ENCODE data around the gene ERBB2.
"Not testable (repeated sequence)": the region's sequence is repeated elsewhere in the genome, so short reads cannot be mapped to it uniquely, and the experiment has no call there.

Gene ERBB2

GRCh38 chr17:39717660-39718059, 17.8 kb downstream of the ERBB2 start:
- Histone ChIP-seq H3K9ac (ENCODE audit: insufficient read length) (no peak overlapping the region), H3K9me3 (ENCODE audit: low read depth, low read length) (no peaks in the 10 kb centered on the region), H3K27ac (no peak overlapping the region), H3K4me3 (no peak overlapping the region), H3K36me3 (ENCODE audit: insufficient read depth, low read length) (no peaks in the 10 kb centered on the region)
- no peak for DNase-seq (ENCODE audit: low read depth, low spot score)
- no peak for TF ChIP-seq FOXP2 (optimal IDR thresholded peaks at IDR 0.05; ENCODE audit: control extremely low read depth, extremely low read length, insufficient read depth)
- no peak for TF ChIP-seq POLR2AphosphoS5 (IDR thresholded peaks at IDR 0.05; ENCODE audit: borderline replicate concordance, low read depth, low read length)
- no peak for TF ChIP-seq EZH2 (IDR thresholded peaks at IDR 0.05)

- Histone ChIP-seq H3K9me3 (ENCODE audit: low read depth, low read length) (no peaks in the 10 kb centered on the region), H3K36me3 (ENCODE audit: insufficient read depth, low read length) (no peaks in the 10 kb centered on the region), H3K9ac (ENCODE audit: insufficient read length) (no peak overlapping the region), H3K27ac (no peak overlapping the region), H3K4me3 (no peak overlapping the region)
- no peak for DNase-seq (ENCODE audit: low read depth, low spot score)
- no peak for TF ChIP-seq POLR2AphosphoS5 (IDR thresholded peaks at IDR 0.05; ENCODE audit: borderline replicate concordance, low read depth, low read length)
These were observed 19.9 kb downstream of the ERBB2 start for GRCh38 chr17:39719563-39720355.

- no peaks in the 10 kb centered on the region; the same call in 1 of the 2 replicates for H3K36me3 ChIP-seq (ENCODE audit: insufficient read depth, low read length)
- TF ChIP-seq EZH2 (IDR thresholded peaks at IDR 0.05) (no peak), POLR2AphosphoS5 (IDR thresholded peaks at IDR 0.05; ENCODE audit: borderline replicate concordance, low read depth, low read length) (no peak), FOXP2 (optimal IDR thresholded peaks at IDR 0.05; ENCODE audit: control extremely low read depth, extremely low read length, insufficient read depth) (no peak)
- no peak overlapping the region for H3K27ac ChIP-seq
- no peaks in the 10 kb centered on the region for H3K9me3 ChIP-seq (ENCODE audit: low read depth, low read length)
- no peak overlapping the region for H3K4me3 ChIP-seq
- no peak for DNase-seq (ENCODE audit: low read depth, low spot score)
- H3K9ac ChIP-seq (ENCODE audit: insufficient read length): no peak overlapping the region
These were observed 22.2 kb downstream of the ERBB2 start for GRCh38 chr17:39722104-39722503.

- TF ChIP-seq POLR2AphosphoS5 (IDR thresholded peaks at IDR 0.05; ENCODE audit: borderline replicate concordance, low read depth, low read length) (no peak), FOXP2 (optimal IDR thresholded peaks at IDR 0.05; ENCODE audit: control extremely low read depth, extremely low read length, insufficient read depth) (no peak), EZH2 (IDR thresholded peaks at IDR 0.05) (no peak)
- Histone ChIP-seq H3K27ac (no peak overlapping the region), H3K9ac (ENCODE audit: insufficient read length) (no peak overlapping the region), H3K36me3 (ENCODE audit: insufficient read depth, low read length) (no peaks in the 10 kb centered on the region; the same call in 1 of the 2 replicates), H3K4me3 (no peak overlapping the region), H3K9me3 (ENCODE audit: low read depth, low read length) (no peaks in the 10 kb centered on the region)
- no peak for DNase-seq (ENCODE audit: low read depth, low spot score)
These were observed 23.3 kb downstream of the ERBB2 start for GRCh38 chr17:39722965-39723848.

- no peak overlapping the region for H3K4me3 ChIP-seq
- TF ChIP-seq POLR2AphosphoS5 (IDR thresholded peaks at IDR 0.05; ENCODE audit: borderline replicate concordance, low read depth, low read length) (no peak), EZH2 (IDR thresholded peaks at IDR 0.05) (no peak), FOXP2 (optimal IDR thresholded peaks at IDR 0.05; ENCODE audit: control extremely low read depth, extremely low read length, insufficient read depth) (no peak)
- no peaks in the 10 kb centered on the region; the same call in 1 of the 2 replicates for H3K36me3 ChIP-seq (ENCODE audit: insufficient read depth, low read length)
These were observed 24.9 kb downstream of the ERBB2 start for GRCh38 chr17:39724731-39725130.

GRCh38 chr17:39725923-39726322, 26.1 kb downstream of the ERBB2 start:
- not testable (repeated sequence) for H3K9ac ChIP-seq (ENCODE audit: insufficient read length); H3K27ac ChIP-seq; H3K4me3 ChIP-seq; H3K9me3 ChIP-seq (ENCODE audit: low read depth, low read length); H3K36me3 ChIP-seq (ENCODE audit: insufficient read depth, low read length); DNase-seq (ENCODE audit: low read depth, low spot score)

More at GRCh38 chr17:39724731-39725130, 24.9 kb downstream of the ERBB2 start:
- Histone ChIP-seq H3K9me3 (ENCODE audit: low read depth, low read length) (no peaks in the 10 kb centered on the region), H3K9ac (ENCODE audit: insufficient read length) (no peak overlapping the region), H3K27ac (no peak overlapping the region)
- DNase-seq (ENCODE audit: low read depth, low spot score): no peak

GRCh38 chr17:39726617-39727016, 26.8 kb downstream of the ERBB2 start:
- no peak overlapping the region for H3K4me3 ChIP-seq
- no peak overlapping the region for H3K9ac ChIP-seq (ENCODE audit: insufficient read length)
- TF ChIP-seq EZH2 (IDR thresholded peaks at IDR 0.05): no peak
- TF ChIP-seq POLR2AphosphoS5 (IDR thresholded peaks at IDR 0.05; ENCODE audit: borderline replicate concordance, low read depth, low read length): no peak
- no peak for TF ChIP-seq FOXP2 (optimal IDR thresholded peaks at IDR 0.05; ENCODE audit: control extremely low read depth, extremely low read length, insufficient read depth)
- H3K27ac ChIP-seq: no peak overlapping the region
- no peaks in the 10 kb centered on the region; the same call in 1 of the 2 replicates for H3K36me3 ChIP-seq (ENCODE audit: insufficient read depth, low read length)
- no peaks in the 10 kb centered on the region for H3K9me3 ChIP-seq (ENCODE audit: low read depth, low read length)
- no peak for DNase-seq (ENCODE audit: low read depth, low spot score)

GRCh38 chr17:39727556-39727955, 27.7 kb downstream of the ERBB2 start:
- DNase-seq (ENCODE audit: low read depth, low spot score): no peak
- Histone ChIP-seq H3K4me3 (no peak overlapping the region), H3K9me3 (ENCODE audit: low read depth, low read length) (no peaks in the 10 kb centered on the region), H3K27ac (no peak overlapping the region), H3K36me3 (ENCODE audit: insufficient read depth, low read length) (no peaks in the 10 kb centered on the region; the same call in 1 of the 2 replicates), H3K9ac (ENCODE audit: insufficient read length) (no peak overlapping the region)
- no peak for TF ChIP-seq EZH2 (IDR thresholded peaks at IDR 0.05)
- no peak for TF ChIP-seq POLR2AphosphoS5 (IDR thresholded peaks at IDR 0.05; ENCODE audit: borderline replicate concordance, low read depth, low read length)
- TF ChIP-seq FOXP2 (optimal IDR thresholded peaks at IDR 0.05; ENCODE audit: control extremely low read depth, extremely low read length, insufficient read depth): no peak
